ENCODE measurements around the gene RFK.

Gene RFK

DNA sequence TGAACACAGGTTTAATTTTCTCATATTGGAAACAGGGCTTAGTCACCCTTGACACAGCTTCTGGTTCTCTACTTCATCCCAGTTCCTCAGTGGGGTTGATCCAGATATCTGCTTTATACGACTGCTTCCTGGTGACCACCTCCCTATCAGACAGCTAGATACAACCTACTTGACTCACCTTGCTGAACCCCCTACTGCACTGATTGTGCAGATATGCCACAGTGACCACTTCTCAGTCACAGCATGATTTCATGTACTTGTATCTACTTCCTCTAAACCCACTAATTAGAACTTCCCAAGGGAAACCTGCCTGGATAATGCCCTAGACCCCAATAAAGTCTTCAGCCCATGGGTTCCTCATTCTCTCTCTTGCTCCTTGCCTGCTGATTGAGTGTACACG lies 18.4 kb upstream of the RFK start:
- DNase-seq (ENCODE audit: low read depth), result no peak

- DNase-seq (ENCODE audit: low read depth), result no peak
These were observed 11.6 kb upstream of the RFK start for GRCh38 chr9:76405868-76406267.

DNA sequence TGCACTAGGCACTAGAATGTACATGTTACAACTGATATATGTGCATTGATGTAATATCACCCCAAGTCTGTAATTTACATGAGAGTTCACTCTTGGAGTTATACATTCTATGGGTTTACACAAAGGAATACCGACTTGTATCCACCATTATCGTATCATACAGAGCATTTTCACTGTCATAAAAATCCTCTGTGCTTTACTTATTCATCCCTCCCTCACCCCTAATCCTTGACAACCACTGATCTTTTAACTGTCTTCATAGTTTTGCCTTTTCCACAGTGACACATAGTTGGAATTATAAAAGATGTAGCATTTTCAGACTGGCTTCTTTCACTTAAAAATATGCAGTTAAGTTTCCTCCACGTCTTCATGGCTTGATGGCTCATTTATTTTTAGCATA lies 11.1 kb upstream of the RFK start:
- DNase-seq (ENCODE audit: low read depth), result no peak

DNA sequence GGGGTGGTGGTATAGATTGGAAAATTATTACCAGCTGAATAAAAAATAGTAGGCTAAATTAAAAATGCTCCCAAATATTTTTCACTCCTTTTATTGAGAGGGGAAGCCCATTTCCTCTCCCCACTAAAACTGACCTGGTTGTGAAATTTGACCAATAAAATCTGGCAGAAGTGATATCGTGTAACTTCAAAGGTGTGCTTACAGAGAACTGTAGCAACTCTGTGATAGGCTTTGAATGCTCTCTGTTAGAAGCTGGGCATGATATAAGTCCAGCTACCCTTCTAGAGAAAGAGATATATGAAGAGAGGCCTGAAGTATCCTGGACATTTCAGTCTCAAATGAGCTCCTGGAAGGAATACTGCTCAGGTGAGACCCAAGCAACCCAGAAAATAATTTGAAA lies 10.2 kb upstream of the RFK start:
- no peak for DNase-seq (ENCODE audit: low read depth)

DNA sequence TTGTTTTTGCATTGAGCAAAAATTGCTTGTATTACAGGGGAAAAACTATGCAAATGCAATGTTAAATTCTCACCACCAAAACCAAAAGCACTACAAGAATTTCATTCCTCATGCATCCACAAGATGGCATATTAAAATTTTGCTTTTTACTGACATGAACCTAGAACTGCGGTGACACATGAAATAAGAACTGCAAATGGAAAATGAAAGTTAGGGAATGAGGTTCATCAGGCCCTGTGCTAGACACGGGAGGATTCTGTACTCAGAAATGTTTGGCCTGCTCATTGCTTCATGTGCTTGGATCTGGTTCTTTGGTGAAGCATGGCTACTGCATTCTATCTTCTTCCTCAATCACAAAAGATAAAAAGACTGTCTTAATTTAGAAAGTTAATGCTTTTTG lies 9.1 kb upstream of the RFK start:
- peak; percentile 90 for DNase-seq (ENCODE audit: low read depth)

DNA sequence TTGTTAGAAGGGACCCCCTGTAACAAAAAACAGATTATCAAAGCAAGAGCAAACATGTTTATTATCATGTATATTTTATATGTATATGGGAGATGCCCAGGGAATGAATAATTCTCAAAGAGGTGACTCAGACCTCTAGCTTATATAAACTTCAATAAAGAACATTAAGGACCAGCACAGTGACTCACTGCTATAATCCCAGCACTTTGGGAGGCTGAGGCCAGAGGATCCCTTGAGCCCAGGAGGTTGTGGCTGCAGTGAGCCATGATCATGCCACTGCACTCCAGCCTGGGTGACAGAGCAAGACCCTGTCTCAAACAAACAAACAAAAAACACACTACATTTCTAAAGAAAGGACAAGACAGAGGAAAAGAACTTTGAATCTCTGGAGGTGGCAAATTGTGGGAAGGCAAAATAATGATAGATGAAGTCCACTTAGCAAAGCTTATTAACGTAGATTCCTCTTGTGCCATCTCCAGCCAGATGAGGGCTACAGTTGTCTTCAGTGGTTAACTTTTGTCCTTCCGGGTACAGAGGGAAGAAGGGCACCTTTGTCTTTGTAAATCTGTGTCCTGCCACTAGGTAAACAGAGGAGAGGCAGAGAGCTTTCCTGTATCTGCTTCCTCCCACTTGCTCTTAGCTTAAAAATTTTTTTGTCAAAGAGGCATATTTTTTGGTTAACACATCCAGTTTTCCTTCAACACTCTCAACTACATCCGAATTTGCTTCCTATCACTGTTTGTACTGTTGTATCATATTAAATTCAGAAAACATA lies 7.5 kb upstream of the RFK start:
- no peak for DNase-seq (ENCODE audit: low read depth)

- DNase-seq (ENCODE audit: low read depth), result no peak
These were observed 7.0 kb upstream of the RFK start for GRCh38 chr9:76401176-76401575.

- no peak for DNase-seq (ENCODE audit: low read depth)
These were observed 6.4 kb upstream of the RFK start for GRCh38 chr9:76400534-76401096.

GRCh38 chr9:76399856-76400255 lies 5.6 kb upstream of the RFK start:
- DNase-seq (ENCODE audit: low read depth), result no peak

GRCh38 chr9:76396597-76396996 lies 2.4 kb upstream of the RFK start:
- DNase-seq (ENCODE audit: low read depth), result no peak

GRCh38 chr9:76396144-76396543 lies 1.9 kb upstream of the RFK start:
- no peak for DNase-seq (ENCODE audit: low read depth)

GRCh38 chr9:76395381-76395780 lies 1.2 kb upstream of the RFK start:
- no peak for DNase-seq (ENCODE audit: low read depth)

DNA sequence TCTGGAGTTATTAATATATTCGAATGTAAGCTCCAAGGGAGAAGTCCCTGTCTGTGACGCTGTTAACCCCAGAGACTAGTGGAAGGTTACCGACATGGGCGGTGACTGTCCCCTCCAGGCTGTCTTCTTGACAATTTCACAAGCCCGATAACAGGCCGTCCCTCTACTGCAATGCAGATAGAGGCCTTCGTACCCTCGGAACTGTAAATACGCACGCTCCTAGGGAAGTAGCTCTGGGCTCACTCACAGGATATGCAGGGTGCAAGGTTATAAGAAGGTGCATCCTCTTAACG lies 680 bp upstream of the RFK start:
- DNase-seq (ENCODE audit: low read depth), result no peak

DNA sequence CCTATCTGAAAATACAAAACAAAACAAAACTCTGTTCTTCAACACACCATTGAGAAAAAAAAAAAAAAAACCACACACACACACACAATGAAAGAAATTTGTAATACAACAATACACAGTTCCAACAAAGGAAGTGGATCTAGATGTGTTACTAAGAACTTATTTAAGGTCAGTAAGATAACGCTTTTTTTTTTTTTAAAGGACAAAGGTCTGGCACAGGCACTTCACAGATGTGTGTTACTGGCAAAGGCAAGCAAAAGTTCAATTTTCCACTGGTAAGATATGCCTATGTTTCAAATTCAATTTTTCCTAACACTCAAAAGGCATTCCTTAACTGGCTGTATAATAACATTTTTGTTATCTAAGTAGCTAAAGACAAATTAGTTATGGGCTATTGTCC lies 3.6 kb downstream of the RFK start:
- DNase-seq (ENCODE audit: low read depth), result no peak

DNA sequence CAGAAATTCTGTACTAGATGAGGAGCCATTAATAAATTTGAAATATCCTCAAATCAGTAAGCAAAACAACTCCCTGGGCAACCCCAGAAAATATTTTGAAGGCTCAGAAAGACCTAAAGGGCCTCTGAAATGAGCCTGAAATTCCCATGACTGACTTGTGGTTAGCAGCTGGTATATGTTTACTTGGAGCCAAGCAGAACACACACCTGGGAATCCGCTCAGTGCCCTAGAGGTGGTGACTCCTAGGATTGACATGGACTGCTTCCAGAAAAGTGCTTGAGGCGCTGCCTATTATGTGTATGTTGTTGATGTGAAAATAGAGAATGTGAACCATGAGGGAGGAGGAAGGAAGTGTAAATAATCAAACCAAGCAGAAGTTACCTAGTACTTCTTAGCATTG lies 14.7 kb downstream of the RFK start:
- DNase-seq (ENCODE audit: low read depth), result peak; percentile 74

DNA sequence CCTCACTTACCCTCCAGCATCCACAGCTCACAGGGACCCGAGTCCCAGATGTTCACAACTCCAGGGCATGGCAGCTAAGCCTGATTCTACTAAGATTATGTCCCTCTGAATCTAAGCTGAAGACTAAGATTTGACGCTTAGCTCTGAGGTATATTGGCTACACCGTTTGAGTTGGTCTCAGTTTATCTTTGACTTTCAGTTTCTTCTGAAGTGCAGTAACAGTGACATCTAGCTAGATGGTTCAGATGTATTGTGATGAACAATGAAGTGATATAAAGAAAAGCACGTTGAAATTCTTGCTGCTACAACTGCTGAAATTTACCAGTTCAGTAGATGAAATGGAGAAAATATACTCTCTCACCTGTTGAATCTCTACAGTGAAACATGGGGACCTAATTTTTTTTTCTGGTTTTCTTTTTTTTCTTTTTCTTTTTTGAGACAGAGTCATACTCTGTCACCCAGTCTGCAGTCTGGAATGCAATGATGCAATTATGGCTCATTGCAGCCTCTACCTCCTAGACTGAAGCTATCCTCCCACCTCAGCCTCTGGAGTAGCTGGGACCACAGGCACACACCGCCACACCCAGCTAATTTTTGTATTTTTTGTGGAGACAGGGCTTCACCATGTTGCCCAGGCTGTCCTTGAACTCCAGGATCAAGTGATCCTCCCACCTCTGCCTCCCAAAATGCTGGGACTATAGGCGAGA lies 15.7 kb downstream of the RFK start:
- DNase-seq (ENCODE audit: low read depth), result peak; percentile 17

GRCh38 chr9:76377791-76378190 lies 16.4 kb downstream of the RFK start:
- DNase-seq (ENCODE audit: low read depth), result no peak

- peak; percentile 97 for DNase-seq (ENCODE audit: low read depth)
These were observed 19.3 kb downstream of the RFK start for GRCh38 chr9:76374783-76375559.

- no peak for DNase-seq (ENCODE audit: low read depth)
These were observed 20.3 kb downstream of the RFK start for GRCh38 chr9:76373784-76374474.

- DNase-seq (ENCODE audit: low read depth), result peak; percentile 68
These were observed 20.9 kb downstream of the RFK start for GRCh38 chr9:76373173-76373783.

GRCh38 chr9:76372336-76372735 lies 21.9 kb downstream of the RFK start:
- no peak for DNase-seq (ENCODE audit: low read depth)

DNA sequence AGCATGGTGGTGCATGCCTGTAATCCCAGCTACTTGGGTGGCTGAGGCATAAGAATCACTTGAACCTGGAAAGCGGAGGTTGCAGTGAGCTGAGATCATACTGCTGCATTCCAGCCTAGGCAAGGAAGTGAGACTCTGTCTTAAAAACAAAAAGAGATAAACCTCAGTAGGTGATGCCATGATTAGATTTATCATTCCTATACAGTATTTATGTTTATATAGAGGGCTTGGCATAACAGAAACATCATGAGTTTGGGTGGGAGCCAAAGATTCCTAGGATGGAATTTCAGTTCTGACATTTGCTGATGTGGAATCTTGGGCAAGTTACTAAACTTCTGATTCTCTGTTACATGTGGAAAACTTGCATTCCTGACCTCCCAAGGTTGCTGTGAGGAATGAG lies 22.3 kb downstream of the RFK start:
- DNase-seq (ENCODE audit: low read depth), result peak; percentile 74
